Activated naive CD4-positive, alpha-beta T cell treated with anti-CD3 and anti-CD28 coated beads, Interleukin-2, amount 50 U/mL, for 72 hours (primary cell): Measurements from ENCODE around the gene CXCR2. TPM values are rescaled to one million over a fixed set of nuclear protein-coding genes. Genes with fewer than 3 reads are reported as not detected.
A peak's percentile ranks its signal among the peaks of the same experiment; 100 is the strongest.

Experiments
- ATAC-seq, 2 donors: fragments of 150-1000 bp; cut with Tn5 transposase; 2 replicates each; pipeline ENCODE4 v1.10.0; 2021; ENCODE audit warnings: mild to moderate bottlenecking in 2 of 2, moderate library complexity in 2 of 2
- DNase-seq, 2 donors: peaks; one replicate each; pipeline ENCODE4 v3.0.0; 2021 to 2022; ENCODE audit warnings: low spot score in 2 of 2
- H3K27ac Mint-ChIP-seq, 2 donors: one replicate each; pipeline ENCODE4 v1.8.0; 2022; ENCODE audit warnings: mild to moderate bottlenecking in 2 of 2, mixed read lengths in 2 of 2
- H3K36me3 Mint-ChIP-seq, 2 donors: one replicate each; pipeline ENCODE4 v1.8.0; 2022; ENCODE audit warnings: mixed read lengths in 2 of 2
- H3K9me3 Mint-ChIP-seq, 2 donors: one replicate each; pipeline ENCODE4 v1.8.0; 2022; ENCODE audit warnings: mixed read lengths in 2 of 2
- total RNA-seq, 2 donors: library from RNA; stranded (reverse); gene quantifications; one replicate each; pipeline ENCODE4 v1.2.3, GENCODE V29; 2022

The CXCR2 gene
- total RNA-seq, 2 donors from 2014 or later = 0.33 TPM; not detected in 1

- Mint-ChIP-seq H3K36me3 (peaks cover 0 to 14% of the 10 kb centered on the region in 2 donors), H3K27ac (no peak overlapping the region), H3K9me3 (peaks cover 0 to 5% of the 10 kb centered on the region in 2 donors)
- ATAC-seq (no peak), DNase-seq (no peak)
Measured at GRCh38 chr2:218123986-218124385, 1.8 kb upstream of the CXCR2 start.

GRCh38 chr2:218125095-218125494 is 733 bp upstream of the CXCR2 start:
- ATAC-seq (no peak), DNase-seq (no peak)
- Mint-ChIP-seq H3K36me3 (peaks cover 0 to 14% of the 10 kb centered on the region in 2 donors), H3K27ac (peak overlapping the region in 1 of 2 donors; percentile 61), H3K9me3 (peaks cover 0 to 5% of the 10 kb centered on the region in 2 donors)

DNA sequence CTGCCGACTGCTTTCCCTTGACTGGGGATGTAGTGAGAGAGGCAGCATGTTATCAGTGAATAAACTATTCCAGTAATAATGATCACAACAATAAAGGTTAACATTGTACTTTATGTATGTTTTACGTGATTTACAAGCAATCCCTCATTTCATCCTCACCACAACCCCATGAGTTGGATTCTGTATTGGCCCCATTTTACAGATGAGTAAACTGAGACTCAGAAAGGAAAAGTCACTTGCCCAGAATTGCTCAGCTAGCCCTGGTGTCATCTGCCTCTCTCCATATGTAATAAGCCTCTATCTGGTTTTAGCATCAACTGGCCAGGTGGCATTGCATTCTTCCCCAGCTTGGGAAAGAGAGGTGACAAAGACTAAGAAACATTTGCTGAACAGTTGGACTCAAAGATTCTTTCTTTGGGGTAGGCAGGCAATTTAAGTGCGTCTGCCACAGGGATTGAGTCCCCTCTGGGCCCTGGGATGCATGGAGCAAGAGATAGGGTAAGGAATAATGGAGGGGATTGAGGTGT is 2.2 kb downstream of the CXCR2 start:
- Mint-ChIP-seq H3K9me3 (no peaks in the 10 kb centered on the region), H3K27ac (no peak overlapping the region), H3K36me3 (peaks cover 0 to under 1% of the 10 kb centered on the region in 2 donors)
- no peak for DNase-seq
- ATAC-seq = no peak

- Mint-ChIP-seq H3K9me3 (no peaks in the 10 kb centered on the region), H3K36me3 (no peaks in the 10 kb centered on the region), H3K27ac (no peak overlapping the region)
- no peak for ATAC-seq
- DNase-seq = no peak
Measured at GRCh38 chr2:218128781-218129457, 3.1 kb downstream of the CXCR2 start.

DNA sequence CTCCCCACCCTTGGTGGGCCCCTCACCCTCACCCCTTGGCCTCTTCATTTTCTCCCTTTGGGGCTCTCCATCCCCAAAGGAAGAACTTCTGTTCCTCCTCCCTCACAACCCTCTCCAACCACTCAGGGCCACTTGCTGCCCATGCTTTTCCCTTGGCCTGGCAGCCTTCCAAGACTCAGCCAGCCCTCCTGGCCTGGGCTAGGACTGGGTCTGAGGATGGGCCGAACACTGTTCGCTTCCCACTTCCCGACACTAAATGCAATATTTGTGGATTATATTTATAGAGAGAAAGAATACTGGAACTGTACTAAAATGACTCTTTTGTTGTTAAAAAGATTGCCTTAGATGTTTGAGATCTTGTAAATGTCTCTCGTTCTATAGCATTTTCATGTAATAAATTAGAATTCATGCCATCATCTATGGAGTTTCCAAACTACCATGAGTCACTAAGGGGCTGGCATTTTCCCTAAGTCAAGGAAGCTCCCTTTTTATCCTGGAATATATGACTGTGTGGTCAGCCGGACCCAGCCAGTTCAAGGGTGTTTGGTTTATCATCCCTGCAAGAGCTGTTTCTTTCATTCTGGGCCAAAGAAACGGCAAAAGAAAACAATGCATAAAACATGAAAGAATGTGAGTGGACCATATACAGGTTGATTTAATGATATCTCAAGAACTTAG is 3.8 kb downstream of the CXCR2 start:
- DNase-seq = no peak
- no peaks in the 10 kb centered on the region for H3K9me3 Mint-ChIP-seq
- H3K36me3 Mint-ChIP-seq = no peaks in the 10 kb centered on the region
- no peak for ATAC-seq
- no peak overlapping the region for H3K27ac Mint-ChIP-seq

DNA sequence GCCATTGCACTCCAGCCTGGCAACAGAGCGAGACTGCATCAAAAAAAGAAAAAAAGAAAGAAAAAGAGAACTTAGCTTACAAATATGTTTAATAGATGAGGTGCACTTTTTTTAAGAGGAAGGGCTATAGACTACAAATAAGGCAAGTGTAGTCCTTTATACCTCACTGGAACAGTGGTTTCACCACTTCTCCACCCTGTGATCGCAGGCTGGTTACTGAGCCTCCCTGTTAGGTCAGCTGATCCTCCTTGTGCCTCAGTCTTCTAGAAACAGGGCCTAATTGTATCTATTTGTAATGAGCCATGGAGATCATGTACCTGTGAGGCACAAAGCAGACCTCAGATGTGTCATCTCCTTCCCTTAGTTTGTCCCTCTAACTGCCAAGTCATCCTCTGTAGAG is 4.5 kb downstream of the CXCR2 start:
- no peaks in the 10 kb centered on the region for H3K36me3 Mint-ChIP-seq
- no peaks in the 10 kb centered on the region for H3K9me3 Mint-ChIP-seq
- DNase-seq (no peak), ATAC-seq (no peak)
- H3K27ac Mint-ChIP-seq = peak overlapping the region in 1 of 2 donors; percentile 2

- ATAC-seq (no peak), DNase-seq (no peak)
- Mint-ChIP-seq H3K9me3 (no peaks in the 10 kb centered on the region), H3K27ac (peak overlapping the region in 1 of 2 donors; percentile 2), H3K36me3 (no peaks in the 10 kb centered on the region)
Measured at GRCh38 chr2:218130822-218131221, 5.0 kb downstream of the CXCR2 start.

GRCh38 chr2:218137514-218137913 is 11.7 kb downstream of the CXCR2 start:
- H3K36me3 Mint-ChIP-seq = no peaks in the 10 kb centered on the region
- no peaks in the 10 kb centered on the region for H3K9me3 Mint-ChIP-seq
- no peak overlapping the region for H3K27ac Mint-ChIP-seq
- ATAC-seq (no peak), DNase-seq (no peak)

GRCh38 chr2:218138047-218138446 is 12.2 kb downstream of the CXCR2 start:
- no peak for ATAC-seq
- H3K9me3 Mint-ChIP-seq = no peaks in the 10 kb centered on the region

DNA sequence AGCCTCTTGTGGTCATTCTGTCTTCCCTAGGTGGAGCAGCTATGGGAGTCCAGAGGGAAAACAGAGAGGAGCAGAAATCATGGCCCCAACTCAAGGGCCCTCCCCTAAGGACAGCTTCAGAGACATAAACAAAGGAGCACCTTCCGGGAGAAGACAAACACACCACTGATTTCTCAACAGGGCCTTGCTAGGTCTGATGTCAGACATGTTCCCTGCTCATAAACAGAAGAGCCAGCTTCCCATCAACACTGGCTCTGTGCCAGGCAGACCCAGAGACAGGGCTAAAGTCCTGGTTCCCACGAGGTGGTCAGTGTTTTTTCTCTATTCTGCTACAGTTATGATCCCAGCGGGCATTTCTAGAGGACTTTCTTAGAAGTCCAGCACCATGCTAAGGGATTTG is 19.3 kb downstream of the CXCR2 start:
- ATAC-seq (no peak), DNase-seq (no peak)
- Mint-ChIP-seq H3K36me3 (no peaks in the 10 kb centered on the region), H3K9me3 (no peaks in the 10 kb centered on the region), H3K27ac (no peak overlapping the region)

More at GRCh38 chr2:218138047-218138446, 12.2 kb downstream of the CXCR2 start:
- Mint-ChIP-seq H3K27ac (no peak overlapping the region), H3K36me3 (no peaks in the 10 kb centered on the region)
- DNase-seq = no peak

DNA sequence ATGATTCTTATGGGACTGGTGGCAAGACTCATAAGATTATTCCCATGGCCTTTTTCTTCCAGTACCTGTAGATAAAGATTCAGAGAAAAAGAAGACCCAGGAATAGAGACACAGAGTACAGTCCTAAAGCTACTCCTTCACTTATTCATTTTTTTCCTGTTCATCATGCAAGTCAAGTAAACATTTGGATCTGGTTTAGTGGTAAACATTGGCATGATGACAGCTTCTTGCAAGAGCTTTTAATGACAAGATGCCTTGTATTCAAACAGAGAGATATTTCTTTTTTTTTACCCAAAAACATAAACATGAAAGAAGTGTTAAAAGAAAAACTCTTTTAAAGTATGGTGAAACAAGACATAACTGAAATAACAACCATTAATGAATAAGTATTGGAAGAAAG is 20.2 kb downstream of the CXCR2 start:
- DNase-seq = no peak
- Mint-ChIP-seq H3K27ac (no peak overlapping the region), H3K36me3 (no peaks in the 10 kb centered on the region), H3K9me3 (no peaks in the 10 kb centered on the region)
- no peak for ATAC-seq

GRCh38 chr2:218149098-218149497 is 23.3 kb downstream of the CXCR2 start:
- no peaks in the 10 kb centered on the region for H3K9me3 Mint-ChIP-seq
- ATAC-seq (no peak), DNase-seq (no peak)
- H3K36me3 Mint-ChIP-seq = no peaks in the 10 kb centered on the region
- no peak overlapping the region for H3K27ac Mint-ChIP-seq

- Mint-ChIP-seq H3K36me3 (no peaks in the 10 kb centered on the region), H3K27ac (no peak overlapping the region), H3K9me3 (no peaks in the 10 kb centered on the region)
- ATAC-seq (no peak), DNase-seq (no peak)
Measured at GRCh38 chr2:218149848-218150440, 24.1 kb downstream of the CXCR2 start.

DNA sequence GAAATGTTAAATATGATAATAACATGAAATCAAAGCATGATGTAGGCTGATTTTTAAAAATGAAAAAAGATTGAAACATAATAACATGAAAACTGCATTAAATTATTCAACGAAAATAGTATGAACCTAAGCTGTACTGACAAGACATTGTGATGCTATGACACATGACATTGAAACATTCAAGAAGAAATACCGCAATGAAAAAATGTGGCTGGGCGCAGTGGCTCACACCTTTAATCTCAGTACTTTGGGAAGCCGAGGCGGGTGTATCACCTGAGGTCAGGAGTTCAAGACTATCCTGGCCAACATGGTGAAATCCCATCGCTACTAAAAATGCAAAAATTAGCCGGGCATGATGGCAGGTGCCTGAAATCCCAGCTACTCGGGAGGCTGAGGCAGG is 26.3 kb downstream of the CXCR2 start:
- Mint-ChIP-seq H3K9me3 (no peaks in the 10 kb centered on the region), H3K27ac (no peak overlapping the region), H3K36me3 (no peaks in the 10 kb centered on the region)
- DNase-seq = no peak
- no peak for ATAC-seq

DNA sequence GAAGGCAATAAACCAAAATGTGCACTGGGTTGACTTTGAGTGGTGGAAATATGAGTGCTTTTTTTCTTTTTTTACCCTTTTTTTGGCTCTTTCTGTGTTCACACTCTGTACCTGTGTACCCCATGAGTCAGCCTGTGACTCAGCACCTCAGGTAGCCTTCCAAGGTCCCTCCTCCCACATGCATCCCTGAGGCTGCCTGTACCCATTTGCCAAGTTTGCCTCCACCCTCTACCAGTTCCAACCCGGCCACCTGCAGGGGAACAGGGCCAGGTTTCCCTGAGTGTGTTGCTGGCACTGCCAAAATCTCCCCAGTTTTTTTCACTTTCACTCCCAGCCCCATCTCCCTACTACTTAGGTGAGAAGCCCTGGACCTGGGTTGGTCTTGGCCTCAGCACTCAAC is 26.9 kb downstream of the CXCR2 start:
- Mint-ChIP-seq H3K9me3 (no peaks in the 10 kb centered on the region), H3K36me3 (no peaks in the 10 kb centered on the region), H3K27ac (no peak overlapping the region)
- ATAC-seq (no peak), DNase-seq (no peak)

- DNase-seq (no peak), ATAC-seq (no peak)
- Mint-ChIP-seq H3K9me3 (no peaks in the 10 kb centered on the region), H3K27ac (no peak overlapping the region), H3K36me3 (no peaks in the 10 kb centered on the region)
Measured at GRCh38 chr2:218155953-218156479, 30.2 kb downstream of the CXCR2 start.

- no peaks in the 10 kb centered on the region for H3K9me3 Mint-ChIP-seq
- H3K27ac Mint-ChIP-seq = no peak overlapping the region
- ATAC-seq (no peak), DNase-seq (no peak)
- H3K36me3 Mint-ChIP-seq = no peaks in the 10 kb centered on the region
Measured at GRCh38 chr2:218161644-218162043, 35.8 kb downstream of the CXCR2 start.
